A204.1 (cell line): ENCODE results near the gene NPC2.
"Not testable (repeated sequence)": the region's sequence is repeated elsewhere in the genome, so short reads cannot be mapped to it uniquely, and the experiment has no call there.

Source experiments
- FAIRE-seq: peaks from 2 replicates; lab custom pipeline; 2012; peaks lifted over from hg19 to GRCh38; lab: Jason Lieb, UNC

NPC2 gene

DNA sequence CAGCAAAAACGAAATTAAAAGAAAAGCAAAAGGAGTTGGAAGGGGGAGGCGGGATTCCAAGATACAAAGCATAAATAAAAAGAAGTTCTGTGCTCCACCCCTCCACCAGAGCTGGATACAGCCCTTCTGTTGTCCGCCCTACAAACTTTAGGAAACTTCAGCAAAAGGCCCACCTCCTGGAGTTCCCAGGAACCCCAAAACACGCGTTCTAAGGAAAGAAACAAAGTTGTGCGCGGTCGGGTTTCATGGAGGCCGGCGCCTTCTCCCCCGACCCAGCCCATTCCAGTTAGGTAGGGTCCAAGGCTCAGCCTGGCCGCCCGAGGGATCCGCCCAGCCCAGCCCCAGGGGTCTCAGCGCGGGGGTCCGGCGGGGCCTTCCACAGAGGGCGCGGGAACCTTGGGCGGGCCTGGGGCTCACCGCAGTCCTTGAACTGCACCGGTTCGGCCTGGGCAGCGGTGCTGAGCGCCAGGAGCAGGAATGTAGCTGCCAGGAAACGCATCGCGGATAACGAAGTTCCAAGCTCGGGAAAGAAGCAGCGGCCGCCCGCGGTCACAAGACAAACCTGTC, at the start of gene NPC2:
Gene NPC2, minus strand, starts transcription at position 530 of the 567 bp plus-strand sequence. Its CDS starts 31 bp downstream, at position 499.
- no peak for FAIRE-seq

DNA sequence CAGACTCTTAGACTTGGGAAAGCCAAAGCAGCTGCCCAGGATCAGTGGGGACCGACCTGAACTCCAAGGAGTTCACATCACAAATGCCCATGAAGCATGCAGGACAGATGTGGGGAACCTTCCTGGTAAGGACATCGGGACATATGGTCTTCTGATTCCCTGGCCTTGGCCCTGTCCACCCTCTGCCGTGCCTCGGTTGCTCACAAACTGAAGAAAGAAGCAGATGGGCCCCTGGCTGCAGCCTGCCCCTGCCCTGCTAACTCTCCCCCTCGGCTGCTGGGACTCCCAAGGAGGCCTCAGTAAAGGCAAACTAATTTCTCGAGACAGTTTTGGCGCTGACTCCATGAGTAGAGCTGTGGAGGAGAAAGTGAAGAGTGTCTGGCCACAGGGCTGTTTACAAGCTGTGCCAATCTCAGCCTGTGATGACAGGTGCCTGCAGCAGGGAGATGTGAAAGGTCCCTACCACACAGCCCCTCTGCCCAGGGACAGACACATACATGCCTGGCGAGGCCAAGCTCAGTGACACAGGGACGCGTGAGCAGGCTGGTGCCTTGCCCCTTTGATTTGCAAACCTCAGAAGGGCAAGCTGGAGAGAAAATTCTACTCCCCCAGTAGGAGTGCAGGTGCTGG, 49.1 kb upstream of the NPC2 start:
- FAIRE-seq, result no peak

DNA sequence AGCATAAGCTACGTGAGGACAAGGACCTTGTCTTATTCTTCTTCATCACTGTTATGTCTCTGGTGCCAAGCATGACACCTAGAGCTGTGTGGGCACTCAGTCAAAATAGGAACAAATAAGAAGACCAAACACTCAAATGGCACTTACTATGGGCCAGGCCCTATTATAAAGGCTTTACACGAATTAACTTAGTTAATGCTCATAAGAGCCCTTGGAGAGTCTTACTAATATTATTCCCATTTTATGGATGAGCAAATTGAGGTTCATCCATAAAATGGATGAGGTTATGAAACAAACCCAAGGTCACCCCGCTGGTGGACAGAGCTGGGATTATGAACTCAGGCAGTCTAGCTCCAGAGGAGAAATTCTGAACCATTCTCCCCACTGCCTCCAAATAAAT, 48.1 kb upstream of the NPC2 start:
- FAIRE-seq, result no peak

DNA sequence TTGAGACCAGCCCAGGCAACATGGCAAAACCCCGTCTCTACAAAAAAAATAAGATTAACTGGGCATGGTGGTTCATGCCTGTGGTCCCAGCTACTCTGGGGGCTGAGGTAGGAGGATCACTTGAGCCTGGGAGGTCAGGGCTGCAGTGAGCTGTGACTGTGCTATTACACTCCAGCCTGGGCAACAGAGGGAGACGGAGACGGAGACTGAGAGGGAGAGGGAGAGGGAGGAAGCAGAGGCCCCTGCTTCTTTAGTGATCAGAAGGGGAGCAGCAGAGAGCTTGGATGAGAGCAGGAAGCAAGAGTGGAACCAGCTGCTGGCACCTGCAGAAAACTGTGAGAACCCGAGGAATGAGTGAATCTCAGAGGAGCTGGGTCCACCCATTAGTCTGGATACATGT, 46.4 kb upstream of the NPC2 start:
- no peak for FAIRE-seq

DNA sequence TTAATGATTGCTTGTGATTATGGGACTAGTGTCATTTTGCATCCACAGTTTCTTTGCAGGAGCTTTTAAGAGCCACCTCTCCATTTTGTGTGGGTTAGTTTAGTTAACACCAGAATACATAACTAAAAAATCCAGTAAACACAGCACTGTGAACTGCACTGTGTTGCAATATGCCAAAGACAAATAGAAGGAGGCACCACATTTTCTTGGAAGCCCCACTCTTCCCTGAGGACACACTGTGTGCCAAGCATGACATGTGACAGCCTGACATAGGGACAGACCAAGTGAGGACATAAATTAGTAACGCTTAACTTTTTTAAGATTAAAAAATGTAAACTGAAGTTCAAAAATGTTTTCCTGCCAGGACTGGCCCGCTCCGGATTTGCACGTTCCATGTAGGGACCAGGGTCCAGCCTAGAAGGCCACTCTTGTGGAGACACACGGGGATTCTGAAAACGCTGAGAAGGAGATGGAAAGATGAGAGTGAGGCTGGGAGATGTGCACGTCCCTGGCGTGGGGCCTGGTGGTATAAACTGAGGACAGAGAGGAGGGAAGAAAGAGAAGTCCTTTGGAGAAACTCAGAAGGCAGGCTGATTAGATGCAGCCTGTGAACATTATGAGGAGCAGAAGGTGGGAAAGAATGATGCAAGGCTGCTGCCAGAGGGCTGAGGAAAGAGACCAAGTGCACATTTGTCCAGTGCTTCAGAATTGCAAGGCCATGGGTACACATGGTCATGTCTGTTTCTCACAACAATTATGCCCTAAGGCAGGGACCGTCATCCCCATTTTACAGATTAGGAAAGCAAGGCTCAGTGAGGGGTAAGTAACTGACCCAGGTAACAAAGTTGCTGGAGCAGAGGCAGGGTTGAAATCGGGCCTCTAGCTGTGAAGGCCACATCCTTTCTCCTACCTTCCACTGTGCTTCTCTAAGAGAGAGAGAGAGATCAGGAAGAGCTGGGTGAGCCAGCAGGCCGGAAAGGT, 45.6 kb upstream of the NPC2 start:
- no peak for FAIRE-seq

DNA sequence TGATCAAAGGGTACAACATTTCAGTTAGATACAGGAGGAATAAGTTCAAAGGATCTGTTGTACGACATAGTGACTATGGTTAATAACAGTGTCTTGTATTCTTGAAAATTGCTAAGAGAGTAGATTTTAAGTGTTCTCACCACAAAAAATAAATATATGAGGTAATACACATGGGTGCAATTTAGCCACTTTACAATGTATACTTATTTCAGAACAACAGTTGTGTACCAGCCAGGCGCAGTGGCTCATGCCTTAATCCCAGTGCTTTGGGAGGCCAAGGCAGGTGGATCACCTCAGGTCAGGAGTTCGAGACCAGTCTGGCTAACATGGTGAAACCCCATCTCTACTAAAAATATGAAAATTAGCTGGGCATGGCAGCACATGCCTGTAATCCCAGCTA, 43.2 kb upstream of the NPC2 start:
- FAIRE-seq, result not testable (repeated sequence)

DNA sequence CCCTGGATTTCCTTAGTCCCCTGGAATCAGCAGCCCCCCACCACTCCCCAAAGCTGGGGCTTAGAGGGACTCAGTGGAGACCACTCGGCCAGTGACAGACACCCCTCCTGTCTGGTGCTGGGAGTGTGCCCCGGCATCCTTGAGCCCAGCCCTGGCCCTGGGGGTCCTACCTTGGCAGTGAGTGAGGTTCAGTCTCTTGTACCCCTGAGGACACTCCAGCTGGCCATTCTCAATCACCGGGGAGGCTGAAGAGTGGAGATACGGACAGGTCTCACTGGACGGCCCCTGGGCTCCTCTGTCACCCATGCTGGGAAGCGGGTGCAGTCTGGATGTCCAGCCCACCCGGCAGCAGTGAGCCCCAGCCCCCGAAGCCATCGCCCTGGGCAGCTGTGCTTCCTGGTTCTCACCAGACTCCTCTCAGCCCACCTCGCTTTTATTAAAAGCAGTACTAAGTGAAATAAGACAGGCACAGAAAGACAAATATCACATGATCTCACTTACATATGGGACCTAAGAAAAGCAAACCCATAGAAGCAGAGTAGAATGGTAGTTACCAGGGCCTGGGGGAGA, 42.7 kb upstream of the NPC2 start:
- FAIRE-seq, result no peak

DNA sequence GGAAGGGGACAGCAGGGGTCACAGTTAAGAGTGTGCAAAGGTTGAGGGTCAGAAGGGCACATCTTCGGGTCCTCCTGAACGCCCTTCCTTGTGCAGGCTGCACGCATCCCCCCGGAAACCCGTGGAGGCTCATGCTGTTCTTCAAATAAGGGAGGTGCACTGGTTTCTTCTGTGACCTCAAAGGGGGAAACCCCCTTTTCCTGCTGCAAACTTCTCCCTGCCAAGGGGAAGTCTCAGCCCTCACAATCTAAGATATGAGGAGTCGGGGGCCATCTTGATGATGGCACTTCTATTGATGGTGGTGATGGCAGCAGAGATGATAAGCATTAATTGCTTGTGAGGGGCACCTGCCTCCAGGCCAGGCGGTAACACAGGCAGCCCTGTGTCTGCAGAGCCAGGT, 40.5 kb upstream of the NPC2 start:
- no peak for FAIRE-seq

DNA sequence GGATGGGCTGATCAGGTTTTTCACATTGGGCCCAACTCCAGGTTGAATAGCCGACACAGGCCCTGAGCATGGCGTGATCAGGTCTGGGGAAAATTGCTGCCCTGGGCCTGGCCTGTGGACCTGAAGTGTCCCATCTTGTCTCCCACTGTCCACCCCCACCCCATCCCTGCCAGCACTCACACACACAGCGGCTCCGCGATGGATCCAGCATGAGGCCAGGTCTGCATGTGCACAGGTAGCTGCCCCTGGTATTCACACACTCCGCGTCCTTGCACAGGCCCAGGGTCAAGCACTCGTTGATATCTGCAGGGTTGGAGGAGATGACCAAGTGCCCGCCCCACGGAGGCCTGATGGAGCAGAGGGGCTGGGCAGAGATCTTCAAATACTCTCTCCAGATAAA, 39.1 kb upstream of the NPC2 start:
- no peak for FAIRE-seq

DNA sequence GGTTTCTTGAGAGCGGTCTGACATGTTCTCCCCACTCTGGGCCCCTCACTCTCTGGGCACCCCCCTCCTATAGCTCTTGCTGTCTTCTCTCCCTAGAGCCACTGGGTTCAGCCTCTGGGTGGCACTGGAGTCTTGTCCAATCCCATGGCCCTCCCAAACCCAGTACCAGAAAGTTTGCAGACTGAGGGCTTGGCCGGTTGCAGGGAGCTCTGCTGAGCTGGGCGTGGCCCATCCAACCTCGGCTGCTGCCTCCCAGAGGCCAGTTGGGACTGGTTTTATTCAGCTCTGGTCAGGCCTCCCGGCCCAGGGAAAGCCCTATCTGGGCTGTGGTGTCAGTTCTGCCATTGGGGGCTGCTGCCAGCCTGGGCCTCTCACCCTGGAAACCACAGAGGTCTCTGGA, 38.4 kb upstream of the NPC2 start:
- FAIRE-seq, result no peak

DNA sequence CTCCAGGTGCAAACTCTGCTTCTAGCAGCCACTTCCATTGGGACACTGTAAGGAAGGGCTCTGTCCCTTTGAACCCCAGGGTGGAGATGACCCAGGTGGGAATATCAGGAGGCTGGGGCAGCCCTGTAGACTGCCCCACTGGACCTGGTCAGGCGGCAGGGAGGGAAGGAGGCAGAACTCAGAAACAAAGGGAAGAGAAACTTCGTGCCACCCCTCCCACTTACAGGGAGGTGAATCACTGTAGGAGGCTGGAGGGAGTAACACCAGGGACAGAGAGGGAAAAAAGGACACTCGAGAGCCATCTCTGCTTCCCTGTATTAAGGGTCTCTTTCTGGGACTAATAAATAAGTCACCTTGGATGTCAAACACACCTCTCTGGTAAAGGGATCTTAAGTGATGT, 37.9 kb upstream of the NPC2 start:
- FAIRE-seq, result no peak

DNA sequence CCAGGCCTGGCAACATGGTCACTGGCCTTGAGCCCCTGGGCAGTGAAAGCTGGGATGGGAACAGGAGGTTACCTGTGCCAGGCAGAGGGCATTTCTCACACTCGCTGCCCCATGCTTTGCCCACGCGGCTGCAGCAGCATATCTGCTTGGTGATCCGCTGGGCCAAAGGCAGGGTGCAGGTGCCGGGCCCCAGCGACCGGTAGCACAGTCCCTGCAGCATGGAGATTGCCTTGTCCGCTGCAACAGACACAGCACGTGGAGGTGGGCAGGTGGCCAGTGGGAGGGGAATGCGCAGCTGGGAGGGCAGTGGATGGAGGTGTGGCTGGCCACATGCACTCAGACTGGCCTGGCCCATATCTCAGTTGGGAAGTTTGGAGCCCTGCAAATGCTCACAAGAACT, 35.8 kb upstream of the NPC2 start:
- FAIRE-seq, result no peak

DNA sequence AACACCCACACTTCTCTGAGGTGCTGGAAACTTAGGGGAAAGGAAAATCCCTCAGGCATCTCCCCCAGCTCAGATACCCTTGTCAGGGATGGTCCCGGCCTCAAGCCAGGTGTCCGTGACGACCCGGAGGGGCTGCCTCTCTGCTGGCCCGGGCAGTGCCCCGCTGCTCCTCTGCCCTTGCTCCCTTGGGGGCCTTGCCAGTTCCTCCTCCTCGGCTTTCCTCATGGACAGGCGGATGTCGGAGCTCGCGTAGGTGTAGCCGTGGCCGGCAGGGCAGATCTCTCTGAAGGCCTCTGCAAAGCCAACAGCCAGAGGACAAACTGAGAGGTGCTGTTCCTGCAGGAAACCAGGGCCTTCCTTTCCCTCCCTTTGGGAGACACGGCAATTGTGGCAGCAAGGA, 35.3 kb upstream of the NPC2 start:
- FAIRE-seq, result no peak

DNA sequence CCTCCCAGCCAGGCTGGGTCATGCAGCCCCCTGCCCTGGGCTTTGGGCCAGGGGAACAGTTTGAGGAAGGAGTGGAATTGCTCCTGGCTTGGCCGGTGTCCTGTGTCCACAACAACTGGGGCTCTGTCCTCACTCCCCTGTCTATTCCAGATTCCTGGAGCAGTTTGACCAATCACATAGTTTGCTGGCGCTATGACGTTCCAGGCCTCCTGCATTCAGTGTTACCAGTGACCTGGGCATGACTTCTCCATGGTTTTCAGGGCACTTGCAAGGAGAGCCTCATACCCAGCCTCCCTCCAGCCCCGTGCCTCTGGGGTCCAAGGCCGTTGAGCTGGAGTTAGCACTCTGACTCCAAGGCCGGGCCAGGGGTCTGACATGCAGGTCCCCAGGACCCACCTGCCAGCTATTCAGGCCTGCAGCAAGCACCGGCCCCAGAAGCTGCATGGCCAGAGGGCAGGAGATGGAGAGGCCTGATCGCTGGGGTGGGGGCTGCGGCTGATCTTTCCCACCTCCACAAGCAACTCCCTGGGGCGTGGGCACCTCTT, 34.7 kb upstream of the NPC2 start:
- FAIRE-seq, result no peak

DNA sequence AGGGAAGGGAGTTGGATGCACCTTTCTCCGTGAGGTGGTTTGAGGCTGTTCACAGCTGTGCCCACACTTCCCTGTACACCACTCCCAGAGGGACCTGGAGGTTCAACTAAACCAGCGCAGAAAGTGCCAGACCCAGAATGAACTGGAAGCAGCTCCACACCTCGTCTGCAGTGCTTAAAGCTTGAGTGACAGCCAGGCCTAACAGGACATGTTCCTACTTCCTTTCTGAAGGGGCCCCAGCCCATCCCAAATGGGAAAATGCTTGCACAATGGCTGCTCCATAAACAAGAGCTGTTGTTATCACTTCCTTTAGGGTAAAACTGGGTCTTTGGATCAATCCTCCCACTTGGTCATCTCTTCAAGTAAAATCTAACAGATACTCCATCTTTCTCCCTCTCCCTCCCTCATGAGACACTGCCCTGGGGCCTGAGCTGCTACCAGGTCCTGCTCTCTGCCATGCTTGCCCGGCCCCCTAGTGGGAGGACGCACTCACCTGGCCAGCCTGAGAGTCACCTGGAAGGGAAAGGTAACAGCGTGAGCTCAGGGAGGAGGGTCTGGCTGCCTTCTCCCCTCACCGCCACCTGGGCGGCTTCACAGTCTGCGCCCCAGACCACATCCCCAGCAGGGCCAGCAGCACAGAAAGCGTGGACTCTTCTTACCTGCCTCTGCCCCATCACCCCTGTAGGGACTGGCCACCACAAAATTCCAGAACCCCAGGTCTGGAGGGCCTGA, 33.9 kb upstream of the NPC2 start:
- no peak for FAIRE-seq

DNA sequence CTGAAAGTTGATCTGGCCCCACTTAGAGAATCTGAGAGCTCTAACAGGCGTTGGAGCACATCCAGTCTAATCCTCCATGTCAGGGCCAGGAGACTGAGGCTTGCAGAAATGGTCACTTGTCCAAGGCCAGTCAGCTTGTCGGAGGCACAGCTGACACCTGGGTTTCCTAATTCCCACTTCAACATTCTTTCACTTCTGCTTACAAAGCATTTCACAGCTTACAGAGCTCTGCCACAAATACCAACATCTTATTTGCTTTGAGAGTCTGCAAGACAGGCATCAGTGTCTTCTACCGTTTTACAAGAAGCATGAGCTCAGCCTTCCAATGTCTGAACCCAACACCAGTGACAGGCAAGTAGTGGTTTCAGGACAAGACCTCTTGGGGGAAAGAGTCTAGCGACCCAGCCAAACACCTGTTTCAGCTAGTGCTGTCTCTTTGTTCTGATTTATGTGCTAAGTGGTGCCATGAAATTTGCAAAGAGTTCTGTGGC, 32.3 kb upstream of the NPC2 start:
- FAIRE-seq, result no peak

DNA sequence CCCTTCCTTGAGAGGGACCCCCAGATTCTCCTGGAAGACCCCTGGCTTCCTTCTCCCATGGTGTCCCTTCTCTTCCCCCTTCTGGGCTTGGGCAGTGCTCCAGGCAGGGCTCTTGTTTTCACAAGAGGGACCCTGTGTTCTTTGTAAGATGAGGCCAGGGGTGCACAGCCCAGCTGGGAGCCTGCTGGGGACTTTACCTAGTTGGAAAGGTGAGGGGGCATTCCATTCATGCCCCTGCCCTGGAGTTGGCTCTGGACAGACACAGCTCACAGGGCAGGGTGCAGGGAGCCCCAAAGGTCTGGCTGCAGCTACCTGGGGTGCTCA, 31.7 kb upstream of the NPC2 start:
- no peak for FAIRE-seq

DNA sequence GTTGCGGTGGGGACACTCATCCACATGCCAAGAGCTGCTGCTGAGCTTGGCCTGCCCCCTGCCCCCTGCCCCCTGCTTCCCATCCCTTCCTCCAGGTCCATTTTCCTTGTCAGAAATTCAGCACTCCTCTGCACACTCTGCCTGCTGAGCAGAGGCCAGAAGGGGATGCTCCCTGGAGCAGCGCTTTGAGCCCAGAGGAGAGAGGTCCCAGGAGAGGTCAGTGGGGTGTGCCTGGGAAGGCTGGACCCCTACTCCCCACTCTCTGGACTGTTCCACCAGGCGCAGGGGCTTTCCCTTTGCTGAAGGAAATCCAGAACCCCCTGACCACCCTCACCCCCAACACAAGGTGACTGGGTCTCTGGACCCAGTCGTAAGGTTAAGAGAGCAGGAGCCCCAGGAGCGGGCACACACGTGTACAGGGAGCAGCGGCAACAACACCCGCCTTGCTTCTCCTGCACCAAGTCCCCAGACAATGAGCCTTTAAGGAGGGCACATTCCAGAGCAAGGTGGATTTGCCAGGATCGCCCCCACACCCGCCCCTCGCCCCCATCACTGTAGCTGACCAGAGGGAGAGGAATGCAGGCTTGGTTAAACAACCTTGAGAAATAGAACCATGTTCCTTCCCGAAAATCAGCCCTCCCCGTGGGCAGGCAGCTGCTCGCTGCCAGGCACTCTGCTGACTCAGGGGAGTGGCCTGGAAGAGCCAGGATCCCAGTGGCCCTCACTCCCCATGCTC, 31.1 kb upstream of the NPC2 start:
- no peak for FAIRE-seq

DNA sequence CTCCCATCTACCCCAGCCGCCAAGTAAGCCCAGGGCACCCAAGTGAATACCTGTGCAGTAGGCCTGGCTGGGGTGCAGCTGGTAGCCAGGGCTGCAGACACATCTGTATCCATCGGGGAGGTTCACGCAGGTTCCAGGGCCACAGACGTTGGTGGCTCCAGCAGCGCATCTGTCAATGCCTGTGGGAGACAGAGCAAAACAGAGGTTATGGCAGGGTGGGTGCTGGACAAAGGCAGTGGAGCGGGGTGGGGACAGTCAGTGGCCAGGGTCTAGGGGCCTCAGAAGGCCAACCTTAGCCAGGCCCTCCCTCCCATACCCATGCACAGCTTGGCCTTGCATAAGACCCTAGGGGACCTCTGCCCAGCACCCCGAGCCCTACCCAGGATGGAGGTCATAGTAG, 29.6 kb upstream of the NPC2 start:
- FAIRE-seq, result no peak

DNA sequence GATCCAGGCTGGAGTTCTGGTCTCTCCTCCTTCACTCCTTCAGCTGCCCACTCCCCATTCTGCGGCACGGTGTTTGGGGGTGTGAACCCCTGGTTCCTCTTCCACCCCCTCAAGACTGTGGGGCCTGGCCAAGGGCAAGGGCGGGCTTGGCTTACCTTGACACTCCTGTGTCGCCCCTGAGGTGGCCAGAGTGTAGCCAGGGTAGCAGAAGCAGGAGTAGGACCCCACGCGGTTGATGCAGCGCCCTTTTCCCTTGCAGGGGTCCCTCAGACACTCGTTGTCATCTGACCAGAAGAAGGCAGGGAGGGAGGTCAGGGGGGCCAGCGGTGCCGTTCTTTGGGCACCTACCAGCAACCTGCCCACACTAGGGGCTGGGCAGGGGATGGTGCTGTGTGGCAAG, 28.7 kb upstream of the NPC2 start:
- no peak for FAIRE-seq

DNA sequence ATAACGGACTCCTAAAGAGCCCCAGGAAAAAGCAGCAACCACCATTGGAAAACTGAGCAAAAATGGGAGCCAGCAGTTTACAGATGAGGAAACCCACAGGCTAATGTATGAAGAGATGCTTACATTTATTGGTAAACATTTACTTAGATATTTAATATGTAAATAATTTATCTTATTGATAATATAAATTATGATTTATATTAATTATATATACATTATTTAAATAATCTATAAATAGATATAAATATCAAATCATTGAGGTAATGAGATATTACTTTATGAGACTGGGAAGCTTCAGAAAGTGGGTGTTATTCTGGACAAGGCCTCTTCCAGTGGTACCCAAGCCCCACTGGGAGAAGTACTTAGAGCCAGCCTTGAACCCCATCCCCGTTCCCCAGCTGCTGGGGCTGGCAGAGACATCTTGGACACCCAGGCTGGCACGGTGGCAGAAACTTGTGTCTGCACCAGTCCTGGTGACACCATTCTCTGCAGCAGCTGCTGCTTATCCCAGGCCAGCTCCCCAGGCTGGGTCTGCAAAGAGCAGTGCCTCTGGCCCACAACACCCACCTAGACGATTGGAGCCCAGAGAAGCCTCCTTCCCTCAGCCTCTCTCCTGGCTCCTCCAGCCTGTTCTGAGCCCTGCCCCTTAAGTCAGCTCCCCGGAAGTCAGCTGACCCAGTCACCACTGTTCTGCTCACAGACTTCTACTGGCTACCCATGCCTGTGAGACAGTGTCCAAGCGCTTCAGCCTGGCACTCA, 26.4 kb upstream of the NPC2 start:
- no peak for FAIRE-seq
